NCI-H510A treated with DMSO at 0.1 percent for 48 hours (cell line): ENCODE results near the gene KIF18B.
A peak's percentile ranks its signal among the peaks of the same experiment; 100 is the strongest.

Source experiments
- DNase-seq: peaks from one replicate; lab custom pipeline; 2025; lab: John Stamatoyannopoulos, UW

Gene KIF18B

DNA sequence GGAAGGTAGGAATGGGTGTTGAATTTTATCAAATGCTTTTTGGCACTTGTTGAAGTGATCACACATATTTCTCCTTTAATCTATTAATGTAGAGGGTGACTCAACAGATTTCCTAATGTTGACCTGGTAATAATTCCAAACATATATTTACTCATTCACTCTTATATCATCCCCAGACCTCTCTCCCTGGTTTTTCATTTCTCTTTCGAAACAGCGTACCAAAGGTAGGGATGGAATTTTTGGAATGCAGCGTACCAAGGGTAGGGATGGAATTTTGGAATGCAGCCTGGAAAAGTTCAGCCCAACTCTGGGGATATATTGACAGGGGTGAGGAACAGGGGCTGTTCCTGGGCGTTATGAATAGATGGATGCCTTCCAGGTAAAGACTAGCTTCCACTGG is 7.3 kb downstream of the KIF18B start:
- DNase-seq, result no peak

DNA sequence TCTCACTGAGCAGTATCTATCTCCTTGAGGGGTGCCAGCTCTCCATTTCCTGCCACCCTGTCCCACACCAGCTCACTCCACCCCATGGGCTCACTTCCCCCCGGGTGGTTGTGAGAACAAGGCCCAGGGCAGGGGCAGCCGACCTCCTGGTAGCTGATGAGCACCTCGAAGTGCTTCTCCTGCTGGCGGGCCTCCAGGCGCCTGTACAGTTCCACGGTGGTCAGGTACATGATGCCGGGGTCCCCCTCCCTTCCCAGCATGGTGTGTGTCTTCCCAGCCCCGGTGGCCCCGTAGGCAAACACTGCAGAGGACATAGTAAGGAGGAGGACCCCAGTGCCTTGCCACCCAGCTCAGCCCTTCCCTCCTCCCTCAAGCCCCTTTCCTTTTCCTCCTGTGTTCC is 12.5 kb downstream of the KIF18B start:
- DNase-seq, result no peak

DNA sequence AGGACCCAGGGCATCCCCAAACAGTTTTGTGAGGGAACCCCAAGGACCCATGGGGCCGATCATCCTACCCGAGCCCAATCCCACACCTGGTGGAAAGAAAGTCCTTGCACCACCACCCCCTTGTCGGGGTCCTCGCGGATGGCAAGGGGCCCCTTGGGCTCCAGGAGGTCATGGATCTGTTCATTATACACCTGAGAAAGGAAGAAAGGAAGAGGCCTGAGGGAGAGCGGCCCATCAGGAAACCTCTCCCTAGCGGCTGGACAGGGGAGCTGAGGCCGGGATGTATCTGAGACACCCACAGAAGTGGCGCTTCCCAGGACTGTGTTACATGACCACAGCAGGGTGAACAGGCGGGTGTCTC is 12.8 kb downstream of the KIF18B start:
- DNase-seq, result no peak

DNA sequence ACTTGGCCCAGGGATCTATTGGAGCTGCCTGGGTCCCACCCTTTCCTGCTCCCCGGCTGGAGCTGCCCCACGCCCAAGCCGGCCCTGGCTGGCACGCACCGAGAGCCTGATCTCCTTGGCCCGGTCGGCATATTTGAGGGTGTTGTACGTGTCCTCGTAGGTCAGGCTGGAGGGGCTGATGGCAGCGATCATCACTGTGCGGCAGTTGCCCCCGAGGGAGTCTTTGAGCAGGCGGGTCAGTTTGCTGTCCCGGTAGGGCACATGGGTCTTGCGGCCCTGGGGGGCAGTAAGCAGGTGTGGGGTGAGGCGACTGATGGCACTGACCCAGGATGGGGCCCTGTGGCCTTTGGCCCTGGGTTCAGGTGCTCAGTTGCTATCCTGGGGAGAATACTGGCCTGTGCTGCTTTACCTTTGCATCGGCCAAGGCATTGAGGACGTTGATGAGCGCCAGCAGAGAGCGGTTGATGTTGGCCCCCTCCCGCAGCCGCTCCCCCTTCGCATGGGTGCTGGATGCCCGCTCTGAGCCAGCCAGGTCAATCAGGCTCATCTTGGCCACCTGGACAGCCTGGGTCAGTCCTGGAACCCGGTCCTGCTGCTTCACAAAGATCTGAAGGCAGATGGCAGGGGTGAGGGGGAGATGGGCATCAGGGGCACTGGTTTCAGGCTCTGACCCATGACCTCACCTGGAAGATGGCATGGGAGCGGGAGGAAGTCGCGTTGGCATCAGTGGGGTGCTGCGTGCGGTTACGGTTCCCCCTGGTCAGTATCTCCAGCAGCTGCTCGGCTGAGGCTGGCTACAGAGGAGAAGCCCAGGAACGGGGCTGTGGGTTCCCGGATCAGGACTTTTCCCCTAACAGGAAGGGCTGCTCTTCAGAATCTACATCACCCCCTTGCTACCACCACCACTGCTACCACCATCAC is 13.5 kb downstream of the KIF18B start:
- no peak for DNase-seq

DNA sequence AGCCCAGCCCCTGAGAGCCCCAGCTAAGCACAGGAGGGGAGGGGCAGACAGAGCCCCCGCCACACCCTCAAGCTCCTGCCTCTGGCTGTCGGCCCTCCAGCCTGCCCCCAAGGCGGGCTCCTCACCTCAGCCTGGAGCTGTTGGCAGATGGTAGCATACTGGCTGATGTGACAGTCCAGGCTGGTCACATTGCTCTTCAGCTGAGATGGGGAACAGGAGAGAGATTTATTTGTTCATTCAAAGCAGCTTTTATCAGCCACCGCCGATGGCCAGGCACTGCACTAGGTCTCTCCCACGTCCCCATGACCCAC is 14.8 kb downstream of the KIF18B start:
- no peak for DNase-seq

DNA sequence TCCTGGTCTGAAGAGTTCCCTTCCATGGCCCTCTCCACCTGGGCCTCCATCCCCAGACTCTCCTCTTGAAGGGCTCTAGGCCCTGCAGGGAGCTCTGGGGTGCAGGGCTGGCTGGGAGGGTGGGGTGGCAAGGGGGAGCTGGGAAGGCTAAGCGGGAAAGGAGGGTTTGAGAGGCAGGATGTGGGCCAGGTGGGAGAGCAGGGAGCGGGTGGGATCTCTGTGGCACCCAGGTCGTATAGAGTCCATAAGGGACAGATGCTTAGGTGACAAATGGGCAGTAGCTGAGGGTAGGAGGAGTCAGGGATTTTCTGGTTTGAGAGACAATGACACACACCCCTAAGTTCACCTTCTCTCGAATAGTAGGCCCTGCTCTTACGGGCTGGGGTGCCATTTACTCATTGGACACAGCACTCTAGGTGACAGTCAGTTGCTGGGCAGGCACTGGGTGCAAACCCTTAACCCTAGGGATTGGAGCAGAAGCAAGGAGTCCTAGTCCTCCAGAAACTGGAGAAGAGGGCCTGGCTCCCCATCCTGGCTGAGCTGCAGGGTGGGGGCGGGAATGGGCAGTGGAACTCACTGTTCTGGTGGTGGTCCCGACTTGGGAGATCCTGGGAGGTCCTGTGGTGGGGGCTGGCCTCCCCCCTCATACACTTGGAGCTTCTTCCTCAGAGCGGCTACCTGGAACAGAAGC is 15.3 kb downstream of the KIF18B start:
- DNase-seq, result no peak

DNA sequence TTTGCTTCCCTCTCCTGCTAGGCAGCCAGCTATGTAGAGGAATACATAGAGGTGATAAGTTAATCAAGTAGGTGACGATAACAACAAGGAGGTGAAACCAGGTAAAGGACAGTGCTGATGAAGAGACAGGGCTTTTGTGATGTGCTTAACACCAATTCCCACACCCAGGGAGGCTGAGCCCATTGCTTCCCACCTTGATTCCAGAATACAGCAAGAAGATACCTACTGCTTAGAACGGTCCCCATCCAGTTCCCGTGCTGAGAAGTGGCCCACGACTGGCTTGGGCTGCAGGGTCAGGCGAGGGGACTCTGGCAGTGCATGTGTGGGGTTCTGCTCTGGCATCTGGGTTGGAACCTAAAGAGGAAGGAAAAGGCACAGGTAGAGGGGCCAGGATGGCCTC is 16.2 kb downstream of the KIF18B start:
- DNase-seq, result no peak

DNA sequence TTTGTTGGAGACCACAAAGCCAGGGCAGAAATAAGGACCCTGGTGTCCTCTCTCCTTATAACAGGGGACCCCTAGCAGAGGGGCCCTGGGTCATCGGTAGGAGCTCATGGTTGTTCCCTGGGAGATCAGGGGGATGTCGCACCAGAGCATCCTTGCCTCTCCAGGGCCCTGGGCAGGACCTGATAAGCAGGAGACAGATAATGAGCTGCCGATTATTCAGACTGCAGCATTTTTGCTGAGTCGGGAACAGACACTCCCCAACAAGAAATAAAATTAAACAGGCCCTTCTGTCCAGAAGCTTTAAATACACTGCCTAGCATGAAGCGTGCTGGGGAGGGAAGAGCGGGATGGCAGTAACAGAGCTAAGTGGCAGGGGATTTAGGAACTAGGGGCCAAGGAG is 16.9 kb downstream of the KIF18B start:
- DNase-seq, result no peak

DNA sequence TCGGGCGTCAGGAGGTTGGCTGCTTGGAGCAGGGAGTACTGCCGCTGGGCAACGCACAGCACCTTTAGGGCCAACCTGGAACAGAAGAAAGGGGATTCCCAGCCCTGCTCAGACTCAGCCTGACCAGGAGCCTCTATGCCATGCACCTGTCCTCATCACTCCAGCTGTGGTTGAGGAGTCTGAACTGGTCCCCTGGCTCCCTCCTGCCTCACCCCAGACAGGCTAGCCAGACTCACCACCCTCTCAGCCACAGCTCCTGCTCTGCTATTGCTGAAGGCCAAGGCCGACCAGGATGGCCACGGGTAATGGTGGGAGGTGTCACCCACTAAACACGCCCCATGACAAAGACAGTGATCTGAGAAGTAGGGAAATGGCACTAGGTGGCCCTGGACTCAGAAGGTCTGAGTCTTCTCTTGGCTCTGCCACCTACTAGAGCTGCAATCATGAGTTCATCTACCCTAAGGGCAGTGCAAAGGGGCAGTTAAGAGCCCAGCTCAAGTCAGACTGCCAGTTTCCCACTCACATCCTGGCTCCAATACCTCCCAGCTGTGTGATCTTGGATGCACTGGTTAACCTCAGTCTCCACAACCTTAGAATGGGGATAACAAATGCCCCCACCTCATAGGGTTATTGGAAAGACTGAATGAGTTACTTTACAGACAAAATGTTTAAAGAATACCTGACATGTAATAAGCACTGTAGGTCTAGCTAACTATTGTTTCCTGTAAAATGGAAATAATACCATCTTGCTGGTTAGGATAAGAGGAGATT is 18.4 kb downstream of the KIF18B start:
- no peak for DNase-seq

DNA sequence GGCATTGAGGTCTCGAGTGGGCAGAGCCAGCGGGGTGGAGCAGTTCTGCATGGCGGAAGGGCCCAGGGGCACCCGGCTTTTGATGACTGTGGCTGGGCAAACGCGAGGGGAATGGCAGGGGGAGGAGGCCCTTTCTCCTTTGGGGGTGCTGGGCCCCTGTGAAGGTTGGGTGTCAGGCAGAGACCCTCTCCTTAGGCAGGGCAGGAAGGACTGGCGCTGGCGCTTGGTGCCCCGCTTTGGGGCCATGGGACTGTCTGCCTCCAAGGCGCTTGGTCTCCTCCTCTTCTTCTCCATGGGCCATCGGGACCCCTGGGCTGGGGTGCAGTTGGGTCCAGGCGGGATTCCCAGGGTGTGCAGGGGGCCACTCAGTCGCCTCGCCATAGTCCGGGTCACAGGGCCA is 19.4 kb downstream of the KIF18B start:
- DNase-seq, result no peak

DNA sequence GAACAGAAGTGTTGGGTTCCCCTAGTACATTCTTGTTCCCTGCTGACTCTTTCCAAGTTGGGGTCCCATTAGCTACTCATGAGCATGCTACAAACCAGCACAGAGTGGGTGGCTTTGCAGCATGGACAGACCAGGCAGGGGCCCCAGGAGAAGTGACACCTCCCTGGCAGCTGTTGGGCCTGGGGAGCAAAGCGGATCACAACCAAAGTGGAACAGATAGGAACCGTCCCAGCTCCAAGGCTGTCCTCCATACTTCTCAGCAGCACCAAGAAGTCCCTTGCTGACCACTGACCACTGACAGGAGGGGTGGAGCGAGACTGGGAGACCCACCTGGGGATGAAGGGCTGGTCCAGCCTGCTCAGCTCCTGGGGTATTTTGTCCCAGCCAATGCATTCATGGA is 19.9 kb downstream of the KIF18B start:
- no peak for DNase-seq

DNA sequence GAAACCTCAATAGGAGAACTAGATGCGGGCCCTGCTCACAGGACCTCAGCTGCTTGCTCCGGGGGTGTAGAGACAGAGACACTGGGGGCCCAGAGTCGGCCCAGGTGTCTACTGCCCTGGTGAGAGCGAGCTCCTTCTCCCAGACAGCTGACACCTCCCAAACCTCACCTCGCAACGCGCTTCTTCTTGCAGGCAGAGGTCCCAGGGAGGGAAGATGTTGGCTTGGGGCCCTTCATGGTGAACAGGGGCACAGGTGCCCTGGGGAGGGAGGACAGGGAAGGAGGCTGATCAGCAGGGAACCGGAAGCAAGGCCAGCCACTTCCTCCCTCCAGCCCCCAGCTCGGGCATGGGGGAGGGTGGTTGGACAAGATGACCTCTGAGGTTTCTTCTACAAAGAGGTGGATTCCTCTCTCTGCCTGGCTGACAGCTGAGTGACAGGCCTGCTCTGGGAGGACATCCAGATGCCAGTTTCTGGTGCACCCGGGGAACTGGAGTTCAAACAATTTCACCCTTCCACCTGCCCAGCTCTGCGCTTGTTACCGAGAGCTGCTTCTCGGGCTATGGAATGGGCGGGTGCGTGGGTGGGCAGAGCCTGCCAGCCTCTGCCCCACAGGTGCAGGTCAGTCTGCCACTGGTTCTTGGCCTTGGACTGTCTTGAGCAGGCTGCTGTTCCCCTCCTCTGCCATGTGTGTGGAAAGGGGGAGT is 20.6 kb downstream of the KIF18B start:
- DNase-seq, result no peak

DNA sequence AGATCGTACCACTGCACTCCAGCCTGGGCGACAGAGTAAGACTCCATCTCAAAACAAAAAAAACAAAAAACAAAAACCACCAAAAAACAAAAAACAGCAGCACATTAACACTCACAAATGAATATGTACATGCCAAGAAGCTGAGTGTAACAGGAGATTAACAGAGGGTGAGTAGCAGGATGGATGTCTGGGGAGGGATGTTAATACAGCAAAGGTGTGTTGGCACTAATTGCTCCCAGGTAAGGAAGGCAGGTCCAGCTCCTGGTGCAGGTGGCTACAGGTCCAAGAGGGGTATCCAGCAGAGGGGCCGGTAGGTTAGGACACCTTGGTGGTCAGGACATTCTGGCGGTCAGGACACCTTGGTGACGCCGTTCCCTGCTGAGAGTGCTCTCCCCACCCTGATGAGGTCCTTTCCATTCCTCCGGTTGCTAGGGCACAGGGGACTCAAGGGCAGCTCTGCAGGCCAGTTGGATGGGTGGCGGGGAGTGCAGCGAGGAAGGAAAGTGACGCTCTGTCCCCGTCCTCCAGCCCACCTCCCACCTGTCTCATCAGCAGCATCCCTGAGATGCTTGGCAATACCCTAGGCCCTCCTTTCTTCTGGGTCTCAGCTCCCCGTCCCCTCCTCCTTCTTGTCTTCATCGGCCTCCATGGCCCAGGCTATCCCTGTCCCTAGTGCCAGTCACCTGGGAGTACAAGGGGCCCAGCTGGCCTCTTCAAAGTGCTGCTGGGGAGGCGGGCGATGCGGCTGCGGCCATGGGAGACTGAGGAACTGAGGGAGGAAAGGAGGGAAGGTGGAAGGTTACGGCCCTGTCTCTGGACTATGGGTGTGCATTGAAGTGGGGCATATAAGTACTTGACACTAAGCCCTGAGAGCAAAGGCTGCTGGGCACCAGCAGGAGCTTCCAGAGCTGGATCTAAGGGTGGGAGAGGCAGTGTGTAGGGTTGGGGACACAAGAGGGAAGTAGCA is 21.6 kb downstream of the KIF18B start:
- no peak for DNase-seq

DNA sequence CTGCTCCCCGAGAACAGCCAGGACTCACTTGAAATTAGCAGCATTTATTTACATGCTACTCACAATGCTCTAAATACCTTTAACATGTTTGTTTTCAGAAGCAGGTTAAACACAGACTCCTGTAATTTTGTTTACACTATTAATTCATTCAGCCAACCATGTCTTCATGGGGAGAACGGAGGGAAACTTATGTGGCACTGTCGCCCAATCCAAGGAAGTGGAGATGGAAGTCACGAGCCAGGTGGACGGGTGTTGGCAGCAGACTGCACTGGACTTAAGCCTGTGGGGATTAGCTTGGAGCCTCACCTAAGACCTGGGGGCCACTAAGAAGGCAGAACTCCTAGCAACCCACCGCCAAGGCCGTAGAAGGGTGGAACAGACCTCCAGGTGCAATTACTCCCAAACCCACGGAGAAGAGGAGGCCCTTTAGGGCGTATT is 23.4 kb downstream of the KIF18B start:
- peak; percentile 44 for DNase-seq

DNA sequence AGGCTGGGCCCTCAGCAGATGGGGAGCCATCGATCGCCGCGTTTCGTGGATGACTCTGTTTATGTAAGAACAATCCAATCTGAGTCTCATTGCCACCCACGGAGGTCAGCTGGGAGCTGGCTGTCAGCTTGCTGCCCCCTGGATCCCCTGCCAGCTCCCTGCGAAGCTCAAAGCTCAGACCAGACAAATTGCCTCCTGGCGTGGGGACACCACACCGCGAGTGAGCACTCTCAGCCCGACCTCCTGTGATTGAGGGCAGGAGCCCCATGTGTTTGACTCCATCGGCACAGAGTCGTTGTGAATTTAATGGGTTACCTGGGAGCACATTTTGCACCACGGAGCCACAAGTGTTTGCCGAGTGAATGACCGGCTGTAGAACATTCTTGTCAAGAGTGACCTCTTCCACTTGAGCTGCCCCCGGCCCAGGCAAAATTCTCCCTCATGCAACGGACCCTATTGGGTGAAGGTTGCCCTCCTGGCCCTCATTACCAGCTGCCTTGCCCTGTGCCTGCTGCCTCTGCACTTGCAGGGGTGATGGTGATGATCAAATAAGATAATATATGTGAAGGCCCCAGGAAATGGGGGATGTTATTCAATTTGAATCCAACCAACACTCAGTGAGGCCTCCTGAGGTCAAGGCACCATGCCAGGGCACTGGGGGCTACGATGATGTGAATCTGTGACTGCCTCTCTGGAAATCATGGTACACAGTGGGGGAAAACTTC is 24.7 kb downstream of the KIF18B start:
- no peak for DNase-seq

DNA sequence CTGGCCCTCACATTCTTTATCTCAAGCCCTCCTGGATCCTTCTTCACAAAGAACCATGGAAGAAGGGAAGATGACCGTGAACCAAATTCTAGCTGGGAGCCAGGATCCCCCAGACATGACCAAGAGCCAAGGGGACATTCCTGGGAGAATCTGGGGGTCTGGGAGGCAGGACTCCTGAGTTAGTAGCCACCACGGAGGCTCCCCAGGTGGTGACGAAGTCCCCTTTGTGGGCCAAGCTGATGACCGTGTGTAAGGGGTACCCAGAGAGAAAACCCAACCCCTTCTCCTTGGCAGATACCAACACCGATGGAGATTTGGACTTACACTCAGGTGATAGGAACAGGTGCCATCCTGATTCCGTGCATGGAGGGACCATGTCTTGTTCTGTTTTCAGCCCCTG is 25.4 kb downstream of the KIF18B start:
- no peak for DNase-seq

DNA sequence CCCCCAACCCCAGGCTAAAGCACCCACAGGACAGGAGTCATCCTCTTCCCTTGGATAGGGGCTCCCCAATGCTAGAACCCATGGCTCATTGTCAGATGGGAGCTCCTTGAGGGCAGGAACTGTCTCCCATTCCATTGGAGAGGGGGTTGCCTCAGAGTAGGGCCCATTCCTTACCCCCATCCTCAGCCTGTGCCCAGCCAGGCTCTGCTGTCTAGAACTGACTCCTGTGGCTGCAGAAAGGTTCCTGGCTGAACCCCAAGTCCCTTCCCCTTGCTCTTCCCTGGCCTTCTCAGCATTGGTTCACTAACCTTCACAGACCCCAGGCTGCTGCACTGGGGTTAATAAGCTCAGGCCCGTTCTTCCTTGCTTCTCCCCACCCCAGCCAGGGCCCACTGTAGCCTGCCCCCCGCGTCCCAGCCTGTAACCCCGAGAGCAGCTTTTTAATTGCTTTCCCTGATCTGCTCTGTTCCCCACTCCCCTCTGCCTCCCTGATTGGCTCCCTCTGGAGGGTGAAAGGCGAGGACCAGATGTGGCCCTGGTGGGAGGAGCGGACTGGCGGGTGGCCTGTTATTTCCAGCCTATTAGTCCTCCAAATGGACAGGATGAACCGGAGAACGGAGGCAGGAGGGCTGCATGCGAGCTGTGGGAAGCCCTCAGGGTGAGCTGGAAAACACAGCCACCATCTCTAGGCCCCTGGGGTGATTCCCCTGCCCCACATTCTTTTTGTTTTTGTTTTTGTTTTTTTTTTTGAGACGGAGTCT is 26.3 kb downstream of the KIF18B start:
- DNase-seq, result no peak

DNA sequence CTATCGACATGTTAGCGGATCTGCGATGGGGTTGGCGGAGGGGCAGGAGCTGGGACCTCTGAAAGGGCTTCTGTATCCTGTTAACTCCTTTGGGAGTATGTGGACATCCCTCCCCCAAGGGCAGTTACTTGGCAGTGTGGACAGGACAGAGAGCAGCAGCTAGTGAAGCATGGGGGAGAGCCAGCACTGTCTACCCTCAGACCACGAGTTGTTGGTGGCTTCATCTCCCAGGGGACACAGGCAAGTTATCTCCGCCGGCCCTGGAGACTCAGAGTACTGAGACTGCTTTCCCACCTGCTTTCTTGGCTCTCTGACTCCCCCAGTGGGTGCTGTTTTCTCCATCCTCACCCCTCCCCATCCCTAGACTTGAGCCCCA is 27.0 kb downstream of the KIF18B start:
- DNase-seq, result no peak

DNA sequence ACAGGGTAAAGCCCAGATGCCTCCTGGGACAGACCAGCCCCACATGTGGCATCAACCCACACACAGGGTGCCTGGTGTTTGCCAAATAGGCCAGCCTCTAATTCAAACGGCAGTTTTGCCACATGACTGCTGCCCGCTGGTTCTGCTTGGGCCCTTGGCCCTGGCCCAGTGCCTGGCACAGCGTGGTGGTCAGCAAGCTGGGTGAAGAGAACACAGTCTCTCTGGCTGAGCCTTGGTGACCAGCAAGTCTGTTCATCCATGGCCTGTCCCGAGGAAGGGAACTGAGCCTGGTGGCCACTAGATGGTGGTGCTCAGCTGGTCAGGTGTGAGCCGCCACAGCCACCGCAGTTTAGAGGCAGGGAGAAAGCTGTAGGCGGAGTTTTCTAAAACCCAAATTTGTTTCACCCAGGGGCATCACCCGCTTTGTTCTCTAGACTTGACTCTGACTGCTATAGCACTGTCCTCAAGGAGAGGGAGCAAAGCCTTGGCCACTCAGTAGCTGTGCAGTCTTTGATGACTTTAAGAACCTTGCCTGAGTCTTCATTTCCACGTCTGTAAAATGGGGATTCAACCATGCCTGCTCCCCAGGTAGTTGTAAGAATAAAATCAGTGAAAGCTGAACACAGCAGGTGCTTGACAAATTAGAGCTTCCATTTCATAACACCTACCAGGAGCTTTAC is 27.5 kb downstream of the KIF18B start:
- DNase-seq, result peak; percentile 82
